HepG2 (cell line): Measurements from ENCODE around the gene SPINK4. TPM values are rescaled to one million over a fixed set of nuclear protein-coding genes. Genes with fewer than 3 reads are reported as not detected.
A peak's percentile ranks its signal among the peaks of the same experiment; 100 is the strongest.

Source experiments
- ASH2L ChIP-seq: fragments of 300-600, 200-600 bp; sonication (generic); IDR thresholded peaks from 2 replicates; pipeline ENCODE4 v1.7.0; 2017; ENCODE audit warnings: low read depth, mild to moderate bottlenecking, moderate library complexity, mixed read lengths, low read length; ENCODE audit not compliant: insufficient read length
- ATF1 ChIP-seq: IDR thresholded peaks from 2 replicates; pipeline ENCODE4 v1.6.1; 2016; ENCODE audit warnings: mild to moderate bottlenecking, control low read depth
- DPF2 ChIP-seq: sonication (generic); formaldehyde crosslinking; IDR thresholded peaks from 2 replicates; pipeline ENCODE4 v1.4.0; 2020; ENCODE audit warnings: mild to moderate bottlenecking, low read depth, missing genetic modification reagents, borderline replicate concordance
- ETV6 ChIP-seq: sonication (generic); formaldehyde crosslinking; conservative IDR thresholded peaks from 2 replicates; pipeline ENCODE4 v1.4.0; 2020; ENCODE audit warnings: missing genetic modification reagents
- HNF4G ChIP-seq, 2 experiments: sonication (generic) in 1 of 2; formaldehyde crosslinking in 1 of 2; IDR thresholded peaks; 2 replicates each; pipeline versions ENCODE4 v1.4.0 to v1.6.1; 2011 to 2020; ENCODE audit warnings: borderline replicate concordance in 2 of 2, low read depth in 2 of 2, mild to moderate bottlenecking in 2 of 2, low read length in 1 of 2, missing genetic modification reagents in 1 of 2, moderate library complexity in 1 of 2
- ISX ChIP-seq: sonication (generic); formaldehyde crosslinking; conservative IDR thresholded peaks from 2 replicates; pipeline ENCODE4 v1.5.0; 2020; ENCODE audit warnings: missing genetic modification reagents
- KDM5B ChIP-seq: sonication (generic); formaldehyde crosslinking; IDR thresholded peaks from 2 replicates; pipeline ENCODE4 v1.4.0; 2020; ENCODE audit warnings: missing genetic modification reagents, mild to moderate bottlenecking, borderline replicate concordance
- MZF1 ChIP-seq: sonication (generic); formaldehyde crosslinking; IDR thresholded peaks from 2 replicates; pipeline ENCODE4 v1.8.1; 2023; ENCODE audit warnings: mild to moderate bottlenecking, missing genetic modification reagents, borderline replicate concordance
- PAF1 ChIP-seq: IDR thresholded peaks from 2 replicates; pipeline ENCODE4 v1.6.1; 2016; ENCODE audit warnings: missing genetic modification reagents, missing compliant biosample characterization
- RARG ChIP-seq: sonication (generic); formaldehyde crosslinking; IDR thresholded peaks from 2 replicates; pipeline ENCODE4 v1.4.0; 2020; ENCODE audit warnings: low read depth, mild to moderate bottlenecking, missing genetic modification reagents
- RBM22 ChIP-seq: fragments of 200-400 bp; formaldehyde crosslinking; optimal IDR thresholded peaks from 2 replicates; pipeline ENCODE3; 2017; ENCODE audit warnings: mild to moderate bottlenecking, low read length, moderate library complexity
- REPIN1 ChIP-seq: sonication (generic); formaldehyde crosslinking; IDR thresholded peaks from 2 replicates; pipeline ENCODE4 v1.8.0; 2022; ENCODE audit warnings: missing genetic modification reagents, low read depth, mild to moderate bottlenecking, borderline replicate concordance
- SALL2 ChIP-seq: sonication (generic); formaldehyde crosslinking; IDR thresholded peaks from 2 replicates; pipeline ENCODE4 v1.8.1; 2023; ENCODE audit warnings: mild to moderate bottlenecking, missing genetic modification reagents, inconsistent platforms
- SKI ChIP-seq: fragments of 450-650 bp; IDR thresholded peaks from one replicate; pipeline ENCODE4 v1.6.1; 2018; ENCODE audit warnings: mild to moderate bottlenecking; ENCODE audit not compliant: partially characterized antibody
- STAT5B ChIP-seq: sonication (generic); formaldehyde crosslinking; IDR thresholded peaks from 2 replicates; pipeline ENCODE4 v1.4.0; 2020; ENCODE audit warnings: missing genetic modification reagents
- ZFP1 ChIP-seq: IDR thresholded peaks from 2 replicates; pipeline ENCODE4 v1.6.1; 2016
- ZFP90 ChIP-seq: sonication (generic); formaldehyde crosslinking; IDR thresholded peaks from 2 replicates; pipeline ENCODE4 v1.8.0; 2022; ENCODE audit warnings: missing genetic modification reagents, mild to moderate bottlenecking, inconsistent platforms, borderline replicate concordance
- ZNF296 ChIP-seq: sonication (generic); formaldehyde crosslinking; conservative IDR thresholded peaks from 2 replicates; pipeline ENCODE4 v1.5.0; 2020; ENCODE audit warnings: mild to moderate bottlenecking, missing genetic modification reagents
- ZNF337 ChIP-seq: sonication (generic); formaldehyde crosslinking; IDR thresholded peaks from 2 replicates; pipeline ENCODE4 v1.5.1; 2020; ENCODE audit warnings: missing genetic modification reagents, low read depth, mild to moderate bottlenecking, borderline replicate concordance
- ZNF484 ChIP-seq: sonication (generic); formaldehyde crosslinking; IDR thresholded peaks from 2 replicates; pipeline ENCODE4 v1.5.1; 2020; ENCODE audit warnings: mild to moderate bottlenecking, low read depth, missing genetic modification reagents, borderline replicate concordance
- ZNF550 ChIP-seq: sonication (generic); formaldehyde crosslinking; IDR thresholded peaks from 2 replicates; pipeline ENCODE4 v1.4.0; 2020; ENCODE audit warnings: mild to moderate bottlenecking, missing genetic modification reagents, borderline replicate concordance
- ZNF577 ChIP-seq: sonication (generic); formaldehyde crosslinking; IDR thresholded peaks from 2 replicates; pipeline ENCODE4 v1.4.0; 2020; ENCODE audit warnings: mild to moderate bottlenecking, low read depth, missing genetic modification reagents, borderline replicate concordance
- ZSCAN12 ChIP-seq: sonication (generic); formaldehyde crosslinking; IDR thresholded peaks from 2 replicates; pipeline ENCODE4 v1.9.0; 2021; ENCODE audit warnings: mild to moderate bottlenecking, missing genetic modification reagents
- polyA plus RNA-seq, 8 experiments: library from polyadenylated mRNA; depleted of rRNA in 3 of 8; stranded (reverse) in 7 of 8; unstranded in 1 of 8; fragments of >200 nt; fragmentation: Illumina TruSeq in 4 of 8; extraction: Trizol in 4 of 8; gene quantifications; 2 replicates each; pipeline versions ENCODE4 v1.2.1 to v1.2.3, GENCODE V29; 2011 to 2016; ENCODE audit warnings: low read depth in 4 of 8, missing spikeins in 1 of 8, mixed read lengths in 1 of 8; ENCODE audit not compliant: insufficient read depth in 1 of 8
- total RNA-seq, 5 experiments: library from RNA; depleted of rRNA; stranded (reverse); fragments of >200 nt; fragmentation: Illumina TruSeq; extraction: Trizol; gene quantifications; 2 replicates each; pipeline ENCODE4 v1.2.3, GENCODE V29; 2016; ENCODE audit warnings: low read depth in 1 of 5
- TF ChIP-seq, protein P1 (sequence below): sonication (generic); formaldehyde crosslinking; IDR thresholded peaks from 2 replicates; pipeline ENCODE4 v1.5.0; 2020; ENCODE audit warnings: mild to moderate bottlenecking, missing genetic modification reagents, moderate library complexity
- TF ChIP-seq, protein P2 (sequence below): sonication (generic); formaldehyde crosslinking; IDR thresholded peaks from 2 replicates; pipeline ENCODE4 v1.5.1; 2020; ENCODE audit warnings: missing genetic modification reagents, mild to moderate bottlenecking, borderline replicate concordance
- TF ChIP-seq, protein P3 (sequence below): sonication (generic); formaldehyde crosslinking; IDR thresholded peaks from 2 replicates; pipeline ENCODE4 v1.4.0; 2020; ENCODE audit warnings: missing genetic modification reagents

The SPINK4 gene
- total and polyA plus RNA-seq, 2 of the 13 experiments (the other 11 are each of a cell fraction or from before 2014, with no cell fraction given): 0.53 to 3.4 TPM

DNA sequence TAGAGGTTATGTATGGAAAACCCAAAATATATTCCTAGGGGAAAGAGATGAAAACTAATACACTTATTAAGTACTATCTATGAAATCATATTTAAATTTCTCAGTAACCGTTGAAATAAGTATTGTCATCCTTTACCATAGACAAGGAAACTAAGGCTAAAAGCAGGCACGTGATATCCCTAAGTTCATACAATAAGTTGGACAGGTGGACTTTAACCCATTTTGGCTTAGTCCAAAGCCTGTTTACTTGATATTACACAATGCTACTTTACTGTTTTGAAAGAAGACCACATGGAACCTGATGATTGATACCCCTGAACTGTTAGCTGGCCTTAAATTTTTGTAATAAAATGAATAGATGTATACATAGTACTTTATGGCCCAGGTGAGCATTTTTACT, 53.8 kb downstream of the SPINK4 start (continued):
- TF ChIP-seq, protein P1, sequence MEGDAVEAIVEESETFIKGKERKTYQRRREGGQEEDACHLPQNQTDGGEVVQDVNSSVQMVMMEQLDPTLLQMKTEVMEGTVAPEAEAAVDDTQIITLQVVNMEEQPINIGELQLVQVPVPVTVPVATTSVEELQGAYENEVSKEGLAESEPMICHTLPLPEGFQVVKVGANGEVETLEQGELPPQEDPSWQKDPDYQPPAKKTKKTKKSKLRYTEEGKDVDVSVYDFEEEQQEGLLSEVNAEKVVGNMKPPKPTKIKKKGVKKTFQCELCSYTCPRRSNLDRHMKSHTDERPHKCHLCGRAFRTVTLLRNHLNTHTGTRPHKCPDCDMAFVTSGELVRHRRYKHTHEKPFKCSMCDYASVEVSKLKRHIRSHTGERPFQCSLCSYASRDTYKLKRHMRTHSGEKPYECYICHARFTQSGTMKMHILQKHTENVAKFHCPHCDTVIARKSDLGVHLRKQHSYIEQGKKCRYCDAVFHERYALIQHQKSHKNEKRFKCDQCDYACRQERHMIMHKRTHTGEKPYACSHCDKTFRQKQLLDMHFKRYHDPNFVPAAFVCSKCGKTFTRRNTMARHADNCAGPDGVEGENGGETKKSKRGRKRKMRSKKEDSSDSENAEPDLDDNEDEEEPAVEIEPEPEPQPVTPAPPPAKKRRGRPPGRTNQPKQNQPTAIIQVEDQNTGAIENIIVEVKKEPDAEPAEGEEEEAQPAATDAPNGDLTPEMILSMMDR: no peak
- TF ChIP-seq PAF1 (CRISPR knock-in tag) (no peak), ZFP1 (CRISPR knock-in tag) (no peak), ZNF577 (CRISPR knock-in tag) (no peak), ETV6 (CRISPR knock-in tag) (no peak), ZNF296 (CRISPR knock-in tag) (no peak), ZNF484 (CRISPR knock-in tag) (no peak), REPIN1 (CRISPR knock-in tag) (0 out of 2 replicates have a peak, but pooled peaks have one; percentile 37), RBM22 (no peak), SKI (no peak), STAT5B (no peak), ZNF550 (CRISPR knock-in tag) (no peak), KDM5B (CRISPR knock-in tag) (no peak), ZFP90 (CRISPR knock-in tag) (no peak), DPF2 (CRISPR knock-in tag) (peak; percentile 54; the same call in 1 of the 2 replicates), HNF4G (IDR thresholded peaks at IDR 0.05; ENCODE audit: borderline replicate concordance, low read depth, low read length) (peak; percentile 90), HNF4G (CRISPR knock-in tag; IDR thresholded peaks at IDR 0.05; ENCODE audit: borderline replicate concordance, low read depth) (peak; percentile 26; the same call in 1 of the 2 replicates), ASH2L (peak; percentile 51), ATF1 (CRISPR knock-in tag) (no peak), RARG (CRISPR knock-in tag) (no peak), MZF1 (CRISPR knock-in tag) (no peak), SALL2 (CRISPR knock-in tag) (no peak), ZSCAN12 (CRISPR knock-in tag) (no peak), ZNF337 (CRISPR knock-in tag) (no peak), ISX (CRISPR knock-in tag) (no peak)
- TF ChIP-seq, protein P2, sequence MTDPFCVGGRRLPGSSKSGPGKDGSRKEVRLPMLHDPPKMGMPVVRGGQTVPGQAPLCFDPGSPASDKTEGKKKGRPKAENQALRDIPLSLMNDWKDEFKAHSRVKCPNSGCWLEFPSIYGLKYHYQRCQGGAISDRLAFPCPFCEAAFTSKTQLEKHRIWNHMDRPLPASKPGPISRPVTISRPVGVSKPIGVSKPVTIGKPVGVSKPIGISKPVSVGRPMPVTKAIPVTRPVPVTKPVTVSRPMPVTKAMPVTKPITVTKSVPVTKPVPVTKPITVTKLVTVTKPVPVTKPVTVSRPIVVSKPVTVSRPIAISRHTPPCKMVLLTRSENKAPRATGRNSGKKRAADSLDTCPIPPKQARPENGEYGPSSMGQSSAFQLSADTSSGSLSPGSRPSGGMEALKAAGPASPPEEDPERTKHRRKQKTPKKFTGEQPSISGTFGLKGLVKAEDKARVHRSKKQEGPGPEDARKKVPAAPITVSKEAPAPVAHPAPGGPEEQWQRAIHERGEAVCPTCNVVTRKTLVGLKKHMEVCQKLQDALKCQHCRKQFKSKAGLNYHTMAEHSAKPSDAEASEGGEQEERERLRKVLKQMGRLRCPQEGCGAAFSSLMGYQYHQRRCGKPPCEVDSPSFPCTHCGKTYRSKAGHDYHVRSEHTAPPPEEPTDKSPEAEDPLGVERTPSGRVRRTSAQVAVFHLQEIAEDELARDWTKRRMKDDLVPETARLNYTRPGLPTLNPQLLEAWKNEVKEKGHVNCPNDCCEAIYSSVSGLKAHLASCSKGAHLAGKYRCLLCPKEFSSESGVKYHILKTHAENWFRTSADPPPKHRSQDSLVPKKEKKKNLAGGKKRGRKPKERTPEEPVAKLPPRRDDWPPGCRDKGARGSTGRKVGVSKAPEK (CRISPR knock-in tag): no peak
- TF ChIP-seq, protein P3, sequence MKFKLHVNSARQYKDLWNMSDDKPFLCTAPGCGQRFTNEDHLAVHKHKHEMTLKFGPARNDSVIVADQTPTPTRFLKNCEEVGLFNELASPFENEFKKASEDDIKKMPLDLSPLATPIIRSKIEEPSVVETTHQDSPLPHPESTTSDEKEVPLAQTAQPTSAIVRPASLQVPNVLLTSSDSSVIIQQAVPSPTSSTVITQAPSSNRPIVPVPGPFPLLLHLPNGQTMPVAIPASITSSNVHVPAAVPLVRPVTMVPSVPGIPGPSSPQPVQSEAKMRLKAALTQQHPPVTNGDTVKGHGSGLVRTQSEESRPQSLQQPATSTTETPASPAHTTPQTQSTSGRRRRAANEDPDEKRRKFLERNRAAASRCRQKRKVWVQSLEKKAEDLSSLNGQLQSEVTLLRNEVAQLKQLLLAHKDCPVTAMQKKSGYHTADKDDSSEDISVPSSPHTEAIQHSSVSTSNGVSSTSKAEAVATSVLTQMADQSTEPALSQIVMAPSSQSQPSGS: peak; percentile 28; the same call in 1 of the 2 replicates
